Activated T-helper 1 cell treated with anti-CD3 and anti-CD28 coated beads, Interleukin-2, amount 50 U/mL, for 16 hours (primary cell): ENCODE results near the gene RIPK1.
"Not testable (repeated sequence)": the region's sequence is repeated elsewhere in the genome, so short reads cannot be mapped to it uniquely, and the experiment has no call there.

Source experiments
- DNase-seq, 2 donors: peaks; one replicate each; pipeline ENCODE4 v3.0.0-alpha.2; 2020; ENCODE audit warnings: low read depth in 1 of 2, low spot score in 1 of 2

RIPK1 gene

DNA sequence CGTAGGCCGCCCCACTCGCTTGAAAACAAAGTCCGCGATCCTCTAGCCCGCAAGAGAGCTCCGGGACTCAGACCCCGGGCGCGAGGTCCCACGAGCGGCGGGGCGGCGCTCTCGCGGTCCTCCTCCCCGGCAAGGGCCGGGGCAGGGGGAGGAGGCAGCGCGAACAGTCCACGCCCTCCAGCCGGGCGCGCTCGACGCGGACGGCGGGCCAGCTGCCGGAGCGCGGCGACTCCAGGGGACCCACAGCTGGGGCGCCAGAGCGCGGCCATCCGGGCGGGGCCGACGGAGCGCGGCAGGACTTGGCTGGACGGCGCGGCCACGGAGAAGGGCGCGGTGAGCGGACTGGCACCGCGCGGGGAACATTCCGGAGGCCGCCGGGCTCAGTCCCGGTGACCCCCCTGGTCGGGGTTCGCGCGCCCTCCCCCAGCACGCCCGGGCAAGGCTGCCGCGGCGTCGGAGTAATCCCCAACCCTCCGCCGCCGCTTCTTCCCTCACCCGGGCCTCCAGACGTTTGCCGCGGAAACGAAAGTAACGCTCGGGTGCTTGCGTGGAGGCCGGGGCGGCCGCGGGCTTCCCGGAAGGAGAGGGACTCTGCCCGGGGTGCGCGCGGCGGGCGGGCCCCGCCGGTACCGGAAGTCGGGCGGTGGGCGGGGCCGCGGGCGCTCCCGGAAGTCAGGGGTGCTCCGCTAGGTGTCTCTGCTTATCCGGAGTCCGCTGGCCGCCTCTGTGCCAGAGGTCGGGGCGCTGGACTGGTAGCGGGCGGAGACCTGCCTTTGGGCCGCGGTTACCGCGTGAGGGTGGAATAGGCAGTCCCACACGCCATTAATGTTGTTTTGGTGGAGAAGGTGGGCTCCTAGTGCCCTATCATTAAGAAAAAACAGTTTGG, at the start of gene RIPK1:
TSS of gene RIPK1 (plus strand) at position 166 of the 886 bp plus-strand sequence. CDS start 8,330 bp downstream, outside the sequence.
- peak; percentile 88 to 95 for DNase-seq

GRCh38 chr6:3019065-3019464, 49.2 kb upstream of the RIPK1 start:
- DNase-seq: no peak

- DNase-seq: no peak
Observed at GRCh38 chr6:3019749-3020320, 48.5 kb upstream of the RIPK1 start.

- not testable (repeated sequence) for DNase-seq
Observed at GRCh38 chr6:3020976-3021598, 47.2 kb upstream of the RIPK1 start.

DNA sequence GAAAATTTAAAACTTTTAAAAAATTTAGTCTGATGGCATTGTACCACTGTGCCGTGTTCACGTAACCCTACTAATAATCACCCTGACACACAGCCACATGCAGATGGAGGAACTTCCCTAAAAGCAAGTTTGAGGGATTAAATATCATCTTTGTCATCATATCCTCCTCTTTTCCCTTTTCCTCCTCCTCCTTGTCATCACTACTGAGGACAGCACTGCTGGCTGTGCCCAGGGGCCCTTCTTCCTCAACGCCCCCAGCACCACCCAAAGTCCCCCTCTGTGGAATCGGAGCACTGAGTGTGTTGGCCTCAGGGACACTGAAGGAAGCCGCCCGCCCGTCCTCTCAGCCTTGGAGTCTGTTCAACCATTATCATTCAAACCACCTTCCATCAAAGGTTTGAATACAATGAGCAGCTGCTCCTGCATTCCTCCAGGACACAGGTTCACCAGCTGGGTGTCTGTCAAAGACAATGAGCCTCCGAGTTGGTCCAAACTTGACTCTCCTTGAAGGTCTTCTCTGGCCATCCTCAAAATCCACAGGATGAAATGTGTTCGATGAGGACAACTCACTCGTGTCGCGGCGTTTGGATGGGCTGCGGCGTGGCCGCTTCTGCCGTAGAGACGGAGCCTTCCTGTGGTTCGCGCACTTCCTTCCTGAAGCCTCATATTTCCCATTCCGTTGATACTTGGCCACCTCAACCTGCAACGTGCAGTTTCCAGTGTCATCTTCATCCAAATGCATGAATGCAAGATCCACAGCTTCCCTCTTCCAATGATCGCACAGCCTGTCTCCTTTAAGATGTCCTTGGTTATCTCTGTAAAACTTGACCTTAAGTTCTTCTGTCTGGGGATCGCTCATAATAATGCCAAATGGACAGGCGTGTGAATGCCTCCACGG, 45.3 kb upstream of the RIPK1 start:
- peak in 1 of 2 donors; percentile 11 for DNase-seq

GRCh38 chr6:3023663-3024483, 44.4 kb upstream of the RIPK1 start:
- DNase-seq: peak; percentile 76 to 82

DNA sequence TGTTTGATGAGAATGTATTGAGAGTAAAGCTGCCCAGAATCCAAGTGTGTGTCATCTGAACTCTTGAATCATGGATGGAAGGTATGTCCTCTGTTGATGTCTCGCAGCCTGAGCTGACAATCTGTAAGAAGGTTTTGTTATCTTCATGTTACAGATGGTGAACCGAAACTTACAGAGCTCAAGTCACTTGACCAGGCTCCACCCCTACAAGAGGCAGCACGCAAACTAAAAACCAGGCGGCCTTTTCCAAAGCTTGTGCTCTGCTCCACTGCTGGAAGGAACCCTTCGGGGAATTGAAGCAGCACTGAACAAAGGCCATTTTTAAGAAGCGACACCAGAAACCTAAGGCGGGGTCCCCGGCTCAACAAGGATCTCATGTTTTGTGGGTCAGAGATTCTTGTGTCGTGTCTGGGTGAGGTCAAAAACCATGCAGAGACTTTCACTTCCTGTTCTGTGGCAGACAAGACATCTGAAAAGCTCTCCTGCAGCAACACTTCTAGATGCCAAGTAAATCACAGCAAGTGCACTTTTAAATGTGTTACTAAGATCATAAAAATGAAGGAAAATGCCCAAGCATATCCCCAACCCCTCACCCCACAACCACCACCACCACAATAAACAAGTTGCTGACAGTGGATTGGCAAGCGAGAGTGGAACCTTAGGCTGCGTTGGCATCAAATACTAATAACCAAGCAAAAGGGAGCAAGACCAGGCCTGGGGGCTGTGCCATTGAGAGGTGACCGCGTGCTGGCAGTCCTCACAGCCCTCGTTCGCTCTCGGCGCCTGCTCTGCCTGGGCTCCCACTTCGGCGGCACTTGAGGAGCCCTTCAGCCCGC, 41.3 kb upstream of the RIPK1 start:
- DNase-seq: no peak

- DNase-seq: not testable (repeated sequence)
Observed at GRCh38 chr6:3028156-3028555, 40.1 kb upstream of the RIPK1 start.

DNA sequence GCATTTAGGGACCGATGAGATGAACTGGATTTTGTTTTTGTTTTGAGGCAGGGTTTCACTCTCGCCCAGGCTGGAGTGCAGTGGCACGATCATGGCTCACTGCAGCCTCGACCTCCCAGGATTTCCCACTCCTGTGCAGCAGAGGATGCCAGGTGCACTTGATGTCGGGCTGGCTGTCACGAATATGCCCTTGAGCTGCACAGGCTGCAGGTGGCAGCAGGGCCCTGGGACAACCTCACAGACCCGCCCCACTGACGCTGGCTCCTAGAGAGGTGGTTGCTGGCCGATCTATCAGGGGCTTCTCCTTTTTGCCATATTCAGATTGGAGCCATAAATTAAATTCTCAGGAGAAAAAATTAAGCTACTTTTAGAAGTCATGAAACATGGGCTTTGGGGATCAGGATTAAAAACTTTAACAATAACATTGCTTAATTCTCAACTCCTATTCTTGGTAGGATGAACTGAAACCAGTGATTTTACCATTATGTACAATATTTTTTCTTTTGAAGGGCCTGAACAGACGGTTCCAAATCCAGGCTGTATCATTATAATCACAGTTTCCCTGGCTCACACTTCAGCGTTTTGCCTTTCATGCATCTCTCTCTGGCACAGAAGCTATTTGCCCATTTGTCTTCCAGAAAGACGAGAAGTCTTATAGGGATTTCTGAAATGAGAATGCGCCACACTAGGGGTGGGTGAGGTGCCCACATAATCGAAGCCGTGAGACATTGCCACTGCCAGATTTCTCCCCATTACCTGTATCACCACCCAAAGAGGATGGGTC, 36.2 kb upstream of the RIPK1 start:
- no peak for DNase-seq

DNA sequence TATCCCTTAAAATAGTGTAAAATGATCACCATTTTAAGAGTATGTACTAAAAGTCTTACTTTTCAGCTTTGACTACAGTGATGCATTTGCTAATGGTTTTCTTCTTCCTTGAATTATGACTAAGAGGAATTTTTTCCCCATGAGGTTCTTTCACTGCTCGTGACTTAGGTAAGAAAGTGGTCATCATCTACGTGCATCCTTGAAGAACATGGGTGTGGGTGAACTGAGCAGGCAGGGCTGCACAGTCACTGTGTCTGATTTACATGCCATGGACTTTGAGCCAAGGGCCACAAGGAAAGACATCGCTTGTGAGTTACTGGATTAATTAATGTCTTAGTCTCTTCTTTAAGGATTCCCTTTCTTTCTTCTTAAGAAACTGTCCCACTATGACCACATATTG, 35.3 kb upstream of the RIPK1 start:
- no peak for DNase-seq

- no peak for DNase-seq
Observed at GRCh38 chr6:3033652-3034051, 34.6 kb upstream of the RIPK1 start.

DNA sequence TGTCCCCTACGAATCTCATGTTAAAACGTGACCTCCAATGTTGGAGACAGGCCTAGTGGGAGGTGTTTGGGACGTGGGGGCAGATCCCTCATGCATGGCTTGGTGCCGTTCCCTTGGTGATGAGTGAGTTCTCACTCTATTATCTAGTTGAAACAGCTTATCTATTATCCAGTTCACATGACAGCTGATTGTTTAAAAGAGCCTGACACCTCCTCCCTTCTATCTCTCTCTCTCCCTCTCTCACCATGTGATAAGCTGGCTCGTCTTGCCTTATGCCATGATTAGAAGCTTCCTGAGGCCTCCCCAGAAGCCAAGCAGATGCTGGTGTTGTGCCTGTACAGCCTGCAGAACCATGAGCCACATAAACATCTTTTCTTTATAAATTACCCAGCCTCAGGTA, 32.9 kb upstream of the RIPK1 start:
- DNase-seq: no peak

DNA sequence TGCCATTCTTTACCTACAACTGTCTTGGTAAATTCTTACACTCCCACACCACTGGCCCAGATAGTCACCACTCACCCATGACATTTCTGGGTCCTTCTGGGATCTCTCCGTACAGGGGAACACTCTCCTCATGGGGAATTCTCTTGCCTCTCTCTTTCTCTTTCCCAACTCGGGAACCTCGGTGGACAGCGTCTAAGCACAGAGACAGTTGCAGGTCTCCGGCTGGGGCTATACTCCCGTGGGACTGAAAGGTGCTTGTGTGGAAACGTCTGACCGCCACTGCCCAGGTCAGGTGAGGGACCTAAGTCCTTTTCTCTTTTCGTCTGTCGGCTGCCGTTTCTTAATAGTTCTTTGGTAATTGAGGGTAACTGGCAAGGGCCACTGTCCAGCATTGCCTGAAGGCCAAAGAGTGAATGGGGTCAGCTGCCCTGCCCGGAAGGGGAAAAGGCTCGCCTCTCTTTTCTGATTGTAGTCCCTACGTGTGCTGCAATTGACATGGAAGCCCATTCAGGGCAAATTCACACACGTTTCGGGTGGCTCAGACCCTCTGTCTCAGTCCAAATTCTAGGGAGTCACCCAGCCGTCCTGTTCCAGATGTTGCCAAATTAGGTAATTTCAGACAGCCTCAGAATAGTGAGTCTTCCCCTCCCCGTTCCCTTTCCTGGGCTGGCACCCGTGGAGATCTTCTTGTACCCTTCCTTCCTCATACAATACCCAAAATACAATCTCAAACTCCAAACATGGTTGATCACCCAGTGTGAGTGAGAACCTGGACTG, 31.2 kb upstream of the RIPK1 start:
- DNase-seq: no peak

GRCh38 chr6:3037638-3038365, 30.5 kb upstream of the RIPK1 start:
- no peak for DNase-seq

DNA sequence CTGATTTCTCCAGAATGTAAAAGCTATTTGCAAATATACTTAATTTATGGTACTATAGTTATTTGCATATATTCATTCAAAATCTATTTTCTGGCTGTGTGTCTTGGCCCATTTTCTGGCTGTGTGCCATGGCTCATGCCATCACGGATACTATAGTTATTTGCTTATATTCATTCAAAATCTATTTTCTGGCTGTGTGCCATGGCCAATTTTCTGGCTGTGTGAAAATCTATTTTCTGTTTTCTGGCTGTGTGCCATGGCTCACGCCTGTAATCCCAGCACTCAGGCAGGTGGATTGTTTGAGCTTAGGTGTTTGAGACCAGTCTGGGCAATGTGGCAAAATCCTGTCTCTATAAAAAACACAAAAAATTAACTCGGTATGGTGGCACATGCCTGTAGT, 28.9 kb upstream of the RIPK1 start:
- DNase-seq: no peak

DNA sequence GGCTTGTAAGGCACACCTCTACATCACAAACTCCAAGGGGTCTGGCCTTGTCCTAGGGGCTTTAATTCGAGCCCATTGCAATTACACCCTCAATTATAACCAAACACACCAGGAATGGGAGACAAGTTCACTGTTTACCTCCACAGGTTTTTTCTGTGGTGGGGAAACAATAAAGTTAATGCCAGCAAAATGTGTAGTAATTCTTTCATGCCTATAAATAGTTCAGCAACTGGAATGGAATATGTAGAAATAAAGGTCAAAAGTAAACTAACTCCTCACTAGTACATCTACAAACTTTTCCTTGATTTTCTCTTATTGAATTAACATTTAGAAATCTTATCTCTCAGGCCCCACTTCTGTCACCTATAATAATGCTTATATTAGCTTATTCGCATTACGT, 27.1 kb upstream of the RIPK1 start:
- no peak for DNase-seq

- DNase-seq: no peak
Observed at GRCh38 chr6:3041606-3042005, 26.7 kb upstream of the RIPK1 start.
